Activated naive CD4-positive, alpha-beta T cell treated with anti-CD3 and anti-CD28 coated beads, Interleukin-2, amount 50 U/mL, for 16 hours (primary cell): ENCODE results near the gene WLS.
"Not testable (repeated sequence)": the region's sequence is repeated elsewhere in the genome, so short reads cannot be mapped to it uniquely, and the experiment has no call there.

ENCODE experiments used
- DNase-seq: peaks from one replicate; pipeline ENCODE4 v3.0.0-alpha.2; 2020

WLS gene

DNA sequence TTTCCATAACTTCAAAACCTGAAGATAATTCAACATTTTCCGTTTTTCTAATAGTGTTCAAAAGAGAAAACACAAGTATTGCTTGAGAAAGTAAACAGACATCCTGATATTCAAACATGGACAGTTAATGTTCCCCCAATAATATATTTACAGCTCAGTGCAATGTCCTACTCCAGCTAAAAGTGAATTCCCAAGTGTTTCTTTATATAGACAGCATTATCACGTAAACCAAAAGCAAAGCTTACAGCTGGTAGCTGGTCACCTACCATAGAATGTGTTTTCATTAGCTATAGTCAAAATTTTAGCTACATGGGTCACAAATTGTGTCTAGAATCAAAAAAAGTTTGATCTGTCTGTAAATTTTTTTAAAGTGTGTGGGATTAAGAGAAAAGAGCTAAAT is 34.9 kb downstream of the WLS start:
- no peak for DNase-seq

- DNase-seq, result no peak
These were observed 35.6 kb downstream of the WLS start for GRCh38 chr1:68196676-68197075.

GRCh38 chr1:68191717-68192116 is 40.6 kb downstream of the WLS start:
- no peak for DNase-seq

- DNase-seq, result no peak
These were observed 43.5 kb downstream of the WLS start for GRCh38 chr1:68188644-68189340.

DNA sequence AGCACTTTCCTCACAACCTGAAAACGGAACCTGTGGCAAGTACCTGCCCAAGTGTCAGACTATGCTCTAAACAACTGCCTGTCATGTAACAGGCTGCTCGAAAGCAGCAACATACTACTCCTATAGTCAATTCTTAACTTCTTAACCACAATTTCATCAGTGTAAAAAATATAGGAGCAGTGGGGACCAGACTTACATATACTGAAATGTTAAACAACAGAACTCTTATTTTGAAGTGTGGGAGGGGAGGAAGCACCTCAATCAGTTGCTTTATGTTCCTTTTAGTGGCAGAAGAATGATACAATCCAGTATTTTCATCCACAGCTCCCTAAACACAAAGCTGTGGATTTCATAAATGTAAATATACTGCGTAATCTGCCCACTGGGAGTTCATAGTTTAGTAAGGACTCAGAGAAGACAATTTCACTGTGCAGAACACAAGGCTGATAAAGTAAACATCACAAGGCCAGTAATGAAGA is 44.2 kb downstream of the WLS start:
- no peak for DNase-seq

DNA sequence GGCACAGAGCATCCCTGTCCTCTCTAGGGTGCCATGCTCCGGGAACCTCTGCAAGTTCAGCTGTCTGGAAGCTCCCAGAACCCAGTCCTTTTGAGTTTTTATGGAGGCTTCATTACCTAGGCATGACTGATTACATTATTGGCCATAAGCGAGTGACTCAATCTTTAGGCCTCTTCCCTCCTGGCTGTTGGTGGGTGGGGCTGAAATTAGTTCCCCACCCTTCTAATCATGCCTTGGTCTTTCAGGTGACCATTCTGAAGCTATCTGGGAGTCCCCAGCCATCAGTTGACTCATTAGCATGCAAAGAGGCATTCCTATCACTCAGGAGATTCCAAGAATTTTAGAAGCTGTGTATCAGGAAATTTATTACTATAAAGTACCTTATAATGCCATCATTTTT is 46.6 kb downstream of the WLS start:
- no peak for DNase-seq

DNA sequence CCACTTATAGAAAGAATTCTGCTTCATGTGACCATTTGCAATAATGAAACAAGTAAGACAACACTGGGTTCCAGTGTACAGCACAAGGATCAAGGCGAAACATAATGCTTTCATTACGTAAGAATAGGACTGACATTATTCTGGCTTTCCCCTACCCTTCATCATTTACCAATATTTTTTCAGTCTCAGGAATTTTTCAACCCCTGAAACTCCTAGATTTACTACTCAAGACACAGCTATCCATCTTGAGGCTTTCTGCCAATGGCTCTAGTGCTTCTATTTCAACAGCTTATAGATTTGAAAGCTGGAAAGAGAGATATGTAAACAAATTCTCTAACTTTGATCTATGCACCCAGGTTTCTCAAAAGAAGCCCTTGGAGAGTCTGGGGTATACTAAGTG is 48.4 kb downstream of the WLS start:
- no peak for DNase-seq

- DNase-seq, result no peak
These were observed 51.2 kb downstream of the WLS start for GRCh38 chr1:68181165-68181556.

GRCh38 chr1:68180441-68181164 is 51.7 kb downstream of the WLS start:
- no peak for DNase-seq

GRCh38 chr1:68178821-68179490 is 53.4 kb downstream of the WLS start:
- no peak for DNase-seq

DNA sequence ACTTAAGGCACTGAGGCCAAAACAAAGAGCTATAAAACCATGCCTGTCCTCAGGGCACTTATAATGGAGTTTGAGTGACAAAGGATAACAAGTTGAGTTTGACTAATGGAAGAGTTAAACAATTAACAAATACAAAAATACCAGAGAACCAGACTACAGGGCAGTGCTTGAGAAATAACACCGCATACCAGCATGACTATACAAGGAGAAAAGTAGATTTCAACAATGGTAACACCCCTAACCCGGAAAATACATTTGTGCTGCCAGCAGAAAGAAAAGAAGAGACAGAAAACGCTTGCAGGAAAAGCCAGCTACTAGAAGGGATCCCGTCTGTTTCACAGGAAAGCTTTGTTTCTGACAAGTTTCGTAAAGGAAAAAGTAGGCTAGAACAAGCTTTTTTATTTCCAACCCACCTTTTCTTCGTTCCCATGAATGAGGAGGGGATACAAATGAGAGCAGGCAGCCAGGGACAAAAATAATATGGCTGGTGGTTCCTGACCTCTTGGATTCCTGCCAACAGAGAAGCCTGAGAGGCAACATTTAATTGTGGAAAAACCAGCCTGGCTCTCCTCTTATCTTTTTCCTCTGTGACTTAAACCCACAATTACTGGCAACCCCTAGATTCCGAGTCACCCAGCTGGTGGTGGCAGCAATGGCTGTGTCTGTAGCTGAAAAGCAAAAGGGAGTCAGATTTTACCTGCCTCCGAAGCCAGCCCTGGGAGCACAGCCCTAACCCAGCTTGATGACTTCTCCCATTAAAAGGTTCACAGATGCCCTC is 56.5 kb downstream of the WLS start:
- no peak for DNase-seq

- no peak for DNase-seq
These were observed 57.6 kb downstream of the WLS start for GRCh38 chr1:68174738-68175113.

GRCh38 chr1:68173936-68174737 is 58.2 kb downstream of the WLS start:
- no peak for DNase-seq

- DNase-seq, result no peak
These were observed 58.9 kb downstream of the WLS start for GRCh38 chr1:68173283-68173935.

DNA sequence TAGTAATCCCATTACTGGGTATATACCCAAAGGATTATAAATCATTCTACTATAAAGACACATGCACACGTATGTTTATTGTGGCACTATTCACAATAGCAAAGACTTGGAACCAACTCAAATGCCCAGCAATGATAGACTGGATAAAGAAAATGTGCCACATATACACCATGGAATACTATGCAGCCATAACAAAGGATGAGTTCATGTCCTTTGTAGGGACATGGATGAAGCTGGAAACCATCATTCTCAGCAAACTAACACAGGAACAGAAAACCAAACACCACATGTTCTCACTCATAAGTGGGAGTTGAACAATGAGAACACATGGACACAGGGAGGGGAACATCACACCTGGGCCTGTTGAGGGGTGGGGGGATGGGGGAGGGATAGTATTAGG is 60.5 kb downstream of the WLS start:
- not testable (repeated sequence) for DNase-seq

DNA sequence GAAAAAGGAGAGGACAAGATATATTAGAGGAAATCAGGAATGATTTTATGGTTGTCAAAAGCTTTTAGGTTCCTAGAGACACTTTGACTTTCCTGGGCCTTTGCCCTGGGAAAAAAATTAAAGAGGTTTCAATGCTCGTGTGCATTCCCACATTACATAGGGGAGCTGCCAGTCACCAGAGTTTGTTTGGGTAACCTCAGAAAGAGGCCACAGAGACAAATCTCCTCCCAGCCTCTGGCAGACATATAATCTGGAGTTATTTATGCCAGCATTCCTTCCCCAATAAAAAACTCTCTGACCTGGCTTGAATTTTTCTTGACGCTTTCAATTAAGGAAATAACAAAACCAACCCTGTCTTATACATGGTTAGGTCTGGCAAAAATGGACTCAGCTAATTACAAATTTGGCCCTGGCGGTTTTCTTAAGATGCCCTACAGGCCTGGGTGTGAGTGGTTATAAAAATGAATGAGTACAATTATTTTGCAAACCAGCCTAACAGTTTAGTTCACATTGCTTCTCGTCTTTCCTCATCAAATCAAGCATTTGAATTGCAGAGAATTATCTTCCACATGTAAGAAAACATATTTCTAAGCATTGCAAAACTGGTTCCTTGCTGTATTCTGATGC is 63.7 kb downstream of the WLS start:
- DNase-seq, result no peak

DNA sequence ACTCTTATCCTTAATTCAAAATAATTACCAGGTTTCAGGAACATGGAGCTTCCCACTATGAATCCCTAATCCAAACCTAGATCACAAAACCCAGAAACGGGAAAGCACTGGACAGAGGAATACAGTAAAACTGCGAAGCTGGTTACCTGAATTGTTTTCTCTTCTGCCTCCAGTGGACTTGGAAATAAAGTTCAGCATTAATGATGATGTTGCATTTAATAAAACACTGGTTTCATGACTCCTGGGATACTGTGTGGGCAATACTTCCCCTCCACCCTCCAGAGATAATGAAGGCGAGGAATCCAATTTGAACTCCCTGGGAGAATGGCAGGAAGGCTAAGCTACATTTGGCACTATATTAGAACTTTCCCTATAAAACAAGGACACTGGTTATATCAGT is 65.1 kb downstream of the WLS start:
- DNase-seq, result no peak

GRCh38 chr1:68166348-68166747 is 66.0 kb downstream of the WLS start:
- no peak for DNase-seq

DNA sequence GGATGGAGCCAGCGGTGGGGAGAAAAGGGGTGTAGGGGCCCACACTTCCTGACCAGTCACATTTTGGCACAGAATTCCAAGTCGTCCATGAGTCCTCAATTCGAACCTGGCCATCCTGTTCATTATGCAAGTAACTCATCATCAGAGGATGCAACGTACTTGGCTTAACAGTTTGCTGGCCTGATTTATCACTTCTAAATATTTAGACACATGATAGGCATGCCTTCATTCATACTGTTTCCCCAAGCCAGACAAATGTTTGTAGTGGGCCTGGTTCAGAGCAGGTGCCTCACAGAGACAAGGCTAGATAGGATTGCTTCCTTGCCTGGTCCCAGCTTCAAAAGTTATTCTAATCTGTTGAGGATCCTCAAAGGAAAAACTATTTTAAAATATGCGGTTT is 66.7 kb downstream of the WLS start:
- DNase-seq, result no peak

GRCh38 chr1:68164918-68165317 is 67.4 kb downstream of the WLS start:
- no peak for DNase-seq

DNA sequence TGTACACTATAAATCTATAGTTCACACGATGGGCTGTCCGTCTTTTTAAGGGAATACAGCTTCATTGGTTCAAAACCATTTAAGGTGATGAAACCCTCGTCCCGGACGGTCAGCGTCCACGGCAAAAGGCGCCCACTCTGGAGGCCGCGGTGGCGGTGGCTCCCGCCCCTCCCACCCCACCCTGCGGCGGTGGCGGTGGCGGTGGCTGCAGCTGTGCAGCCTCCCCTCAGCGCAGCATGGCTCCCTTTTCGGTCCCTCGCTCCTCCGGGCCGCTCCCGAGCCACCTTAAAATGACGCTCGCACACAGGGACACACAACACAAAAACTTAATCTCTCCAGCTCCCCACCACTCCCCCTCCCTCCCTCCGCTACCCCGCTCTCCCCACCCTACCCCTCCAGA is 69.1 kb downstream of the WLS start:
- no peak for DNase-seq
